ENCODE measurements around the gene LRRC55.

DNA sequence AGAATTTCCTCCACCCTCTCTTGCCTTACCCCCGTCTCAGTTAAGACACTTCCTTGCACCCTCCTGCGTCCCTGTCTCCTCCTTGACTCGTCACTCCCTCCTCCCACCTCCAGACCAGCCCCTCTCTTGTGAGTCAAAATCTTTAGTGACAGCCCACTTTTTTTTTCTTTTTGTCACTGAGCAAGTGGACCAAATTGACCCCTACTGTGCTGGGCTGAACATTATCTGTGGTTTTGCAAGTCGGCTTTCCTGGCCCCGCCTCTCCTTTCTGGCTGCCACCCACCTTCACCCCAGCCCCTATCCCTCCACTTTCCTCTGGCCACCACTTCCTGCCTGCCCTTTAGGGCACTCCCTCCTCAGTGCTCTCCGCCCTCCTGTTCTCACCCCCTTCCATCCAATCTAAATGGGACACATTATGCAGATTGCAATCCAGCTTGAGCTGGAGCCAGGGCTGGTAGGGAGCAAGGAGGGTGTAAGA lies 55.5 kb downstream of the LRRC55 start, which contains the start of gene APLNR:
- TF ChIP-seq, protein P1, sequence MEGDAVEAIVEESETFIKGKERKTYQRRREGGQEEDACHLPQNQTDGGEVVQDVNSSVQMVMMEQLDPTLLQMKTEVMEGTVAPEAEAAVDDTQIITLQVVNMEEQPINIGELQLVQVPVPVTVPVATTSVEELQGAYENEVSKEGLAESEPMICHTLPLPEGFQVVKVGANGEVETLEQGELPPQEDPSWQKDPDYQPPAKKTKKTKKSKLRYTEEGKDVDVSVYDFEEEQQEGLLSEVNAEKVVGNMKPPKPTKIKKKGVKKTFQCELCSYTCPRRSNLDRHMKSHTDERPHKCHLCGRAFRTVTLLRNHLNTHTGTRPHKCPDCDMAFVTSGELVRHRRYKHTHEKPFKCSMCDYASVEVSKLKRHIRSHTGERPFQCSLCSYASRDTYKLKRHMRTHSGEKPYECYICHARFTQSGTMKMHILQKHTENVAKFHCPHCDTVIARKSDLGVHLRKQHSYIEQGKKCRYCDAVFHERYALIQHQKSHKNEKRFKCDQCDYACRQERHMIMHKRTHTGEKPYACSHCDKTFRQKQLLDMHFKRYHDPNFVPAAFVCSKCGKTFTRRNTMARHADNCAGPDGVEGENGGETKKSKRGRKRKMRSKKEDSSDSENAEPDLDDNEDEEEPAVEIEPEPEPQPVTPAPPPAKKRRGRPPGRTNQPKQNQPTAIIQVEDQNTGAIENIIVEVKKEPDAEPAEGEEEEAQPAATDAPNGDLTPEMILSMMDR (IDR thresholded peaks at IDR 0.05; ENCODE audit: low read length) = no peak
- TF ChIP-seq EZH2 (optimal IDR thresholded peaks at IDR 0.05; ENCODE audit: low read depth, low read length) (no peak), EZH2phosphoT487 (IDR thresholded peaks at IDR 0.05; ENCODE audit: low read length) (no peak)

Data from MM.1S (cell line).